PC-9 (cell line): ENCODE measurements around the gene ANKRD10.

Source experiments
- EZH2 ChIP-seq: fragments of 200-600 bp; sonication (generic); IDR thresholded peaks from 2 replicates; pipeline ENCODE4 v1.8.0; 2017; ENCODE audit warnings: antibody characterized with exemption, low read depth
- TF ChIP-seq, protein P1 (sequence below): fragments of 200-600 bp; sonication (generic); conservative IDR thresholded peaks from 2 replicates; pipeline ENCODE4 v1.6.1; 2017; ENCODE audit warnings: mixed run types, antibody characterized with exemption, mild to moderate bottlenecking, moderate library complexity

DNA sequence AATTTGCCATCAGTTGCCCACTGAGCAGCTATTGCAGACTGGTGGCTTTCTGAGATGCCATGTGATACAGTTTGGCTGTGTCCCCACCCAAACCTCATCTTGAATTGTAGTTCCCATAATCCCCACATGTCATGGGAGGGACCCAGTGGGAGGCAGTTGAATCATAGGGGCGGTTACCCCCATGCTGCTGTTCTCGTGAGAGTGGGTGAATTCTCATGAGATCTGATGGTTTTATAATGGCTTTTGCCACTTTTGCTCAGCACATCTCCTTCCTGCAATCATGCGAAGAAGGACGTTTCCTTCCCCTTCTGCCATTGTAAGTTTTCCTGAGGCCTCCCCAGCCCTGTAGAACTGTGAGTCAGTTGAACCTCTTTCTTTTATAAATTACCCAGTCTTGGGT is 34.8 kb upstream of the ANKRD10 start:
- TF ChIP-seq, protein P1, sequence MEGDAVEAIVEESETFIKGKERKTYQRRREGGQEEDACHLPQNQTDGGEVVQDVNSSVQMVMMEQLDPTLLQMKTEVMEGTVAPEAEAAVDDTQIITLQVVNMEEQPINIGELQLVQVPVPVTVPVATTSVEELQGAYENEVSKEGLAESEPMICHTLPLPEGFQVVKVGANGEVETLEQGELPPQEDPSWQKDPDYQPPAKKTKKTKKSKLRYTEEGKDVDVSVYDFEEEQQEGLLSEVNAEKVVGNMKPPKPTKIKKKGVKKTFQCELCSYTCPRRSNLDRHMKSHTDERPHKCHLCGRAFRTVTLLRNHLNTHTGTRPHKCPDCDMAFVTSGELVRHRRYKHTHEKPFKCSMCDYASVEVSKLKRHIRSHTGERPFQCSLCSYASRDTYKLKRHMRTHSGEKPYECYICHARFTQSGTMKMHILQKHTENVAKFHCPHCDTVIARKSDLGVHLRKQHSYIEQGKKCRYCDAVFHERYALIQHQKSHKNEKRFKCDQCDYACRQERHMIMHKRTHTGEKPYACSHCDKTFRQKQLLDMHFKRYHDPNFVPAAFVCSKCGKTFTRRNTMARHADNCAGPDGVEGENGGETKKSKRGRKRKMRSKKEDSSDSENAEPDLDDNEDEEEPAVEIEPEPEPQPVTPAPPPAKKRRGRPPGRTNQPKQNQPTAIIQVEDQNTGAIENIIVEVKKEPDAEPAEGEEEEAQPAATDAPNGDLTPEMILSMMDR = no peak
- TF ChIP-seq EZH2 = no peak
